ENCODE measurements around the gene VSNL1.

DNA sequence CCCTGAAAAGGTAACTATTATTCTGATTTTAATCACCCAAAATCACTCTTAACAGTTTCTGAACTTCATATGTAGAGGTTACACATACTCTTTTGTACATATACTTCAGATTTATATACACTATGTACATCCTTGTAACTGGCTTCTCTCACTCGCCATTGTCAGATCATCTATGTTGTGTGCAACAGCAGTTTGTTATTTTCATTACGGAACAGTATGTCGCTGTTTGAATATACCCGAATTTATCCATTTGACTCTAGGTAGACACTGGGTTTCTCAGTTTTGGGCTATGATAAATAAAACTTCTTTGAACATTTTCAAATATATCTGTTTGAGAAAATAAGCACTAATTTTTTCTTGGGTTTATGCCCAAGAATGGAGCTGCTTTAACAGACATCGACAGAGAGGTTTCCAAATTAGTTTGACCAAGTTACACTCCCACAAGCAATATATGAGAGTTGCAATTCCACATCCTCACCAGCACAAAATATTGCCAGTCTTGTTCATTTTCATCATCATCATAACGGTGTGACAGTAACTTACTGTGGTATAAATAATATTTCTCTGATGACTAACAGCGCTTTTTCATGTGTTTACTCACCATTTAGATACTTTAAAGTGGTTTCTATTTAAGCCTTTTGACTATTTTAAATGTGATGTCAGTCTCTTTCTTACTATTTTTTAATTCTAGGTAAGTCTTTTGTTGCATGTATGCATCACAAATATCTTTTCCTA is 132.3 kb downstream of the VSNL1 start:
- no peak for TF ChIP-seq POLR2A (IDR thresholded peaks at IDR 0.05)
- TF ChIP-seq, protein P1, sequence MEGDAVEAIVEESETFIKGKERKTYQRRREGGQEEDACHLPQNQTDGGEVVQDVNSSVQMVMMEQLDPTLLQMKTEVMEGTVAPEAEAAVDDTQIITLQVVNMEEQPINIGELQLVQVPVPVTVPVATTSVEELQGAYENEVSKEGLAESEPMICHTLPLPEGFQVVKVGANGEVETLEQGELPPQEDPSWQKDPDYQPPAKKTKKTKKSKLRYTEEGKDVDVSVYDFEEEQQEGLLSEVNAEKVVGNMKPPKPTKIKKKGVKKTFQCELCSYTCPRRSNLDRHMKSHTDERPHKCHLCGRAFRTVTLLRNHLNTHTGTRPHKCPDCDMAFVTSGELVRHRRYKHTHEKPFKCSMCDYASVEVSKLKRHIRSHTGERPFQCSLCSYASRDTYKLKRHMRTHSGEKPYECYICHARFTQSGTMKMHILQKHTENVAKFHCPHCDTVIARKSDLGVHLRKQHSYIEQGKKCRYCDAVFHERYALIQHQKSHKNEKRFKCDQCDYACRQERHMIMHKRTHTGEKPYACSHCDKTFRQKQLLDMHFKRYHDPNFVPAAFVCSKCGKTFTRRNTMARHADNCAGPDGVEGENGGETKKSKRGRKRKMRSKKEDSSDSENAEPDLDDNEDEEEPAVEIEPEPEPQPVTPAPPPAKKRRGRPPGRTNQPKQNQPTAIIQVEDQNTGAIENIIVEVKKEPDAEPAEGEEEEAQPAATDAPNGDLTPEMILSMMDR (IDR thresholded peaks at IDR 0.05): no peak
